ENCODE measurements around the gene CENPV. TPM values are rescaled to one million over a fixed set of nuclear protein-coding genes. Genes with fewer than 3 reads are reported as not detected.

The CENPV gene
- 15.4 and 18.8 TPM in 2 replicates for total RNA-seq

DNA sequence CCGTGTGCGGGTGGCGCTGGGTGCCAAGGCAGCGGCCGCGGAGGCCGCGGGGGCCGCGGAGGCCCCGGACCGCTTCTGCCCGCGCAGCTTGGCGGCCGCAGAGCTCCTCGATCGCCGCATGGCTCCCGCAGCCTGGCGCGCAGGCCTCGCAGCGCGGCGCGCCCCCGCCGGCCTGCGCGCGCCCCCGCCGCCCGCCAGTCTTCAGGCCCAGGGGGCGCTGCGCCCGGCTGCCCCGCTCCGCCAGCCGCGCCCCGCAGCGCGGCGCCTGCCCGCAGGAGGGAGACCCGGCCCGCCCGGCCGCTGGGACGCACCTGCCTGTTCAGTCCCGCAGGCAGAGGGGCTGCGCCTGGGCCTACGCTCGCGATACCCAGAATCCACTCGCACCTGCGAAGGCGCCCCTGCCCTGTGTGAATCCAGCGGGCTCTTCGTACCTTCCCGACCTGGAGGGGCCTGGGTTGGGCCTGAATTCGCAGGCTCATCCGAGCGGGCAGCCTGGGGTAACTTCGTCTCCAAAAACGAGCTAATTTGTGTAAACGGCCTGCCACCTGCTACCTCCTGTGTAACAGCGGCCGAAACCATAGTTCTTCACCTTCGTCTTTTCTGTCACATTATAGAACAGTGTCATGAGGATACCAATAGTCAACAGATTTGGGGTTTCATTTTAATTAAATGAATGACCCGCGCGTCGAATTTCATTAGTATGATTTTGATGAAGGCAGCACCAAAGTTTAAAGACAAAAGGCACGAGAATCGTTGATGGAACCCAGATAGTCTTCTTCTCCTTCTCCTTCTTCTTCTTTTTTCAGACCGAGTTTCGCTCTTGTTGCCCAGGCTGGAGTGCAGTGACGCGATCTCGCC, at the start of gene CENPV:
Gene CENPV, minus strand, starts transcription at position 153 of the 858 bp plus-strand sequence. Its CDS starts 33 bp downstream, at position 120.

DNA sequence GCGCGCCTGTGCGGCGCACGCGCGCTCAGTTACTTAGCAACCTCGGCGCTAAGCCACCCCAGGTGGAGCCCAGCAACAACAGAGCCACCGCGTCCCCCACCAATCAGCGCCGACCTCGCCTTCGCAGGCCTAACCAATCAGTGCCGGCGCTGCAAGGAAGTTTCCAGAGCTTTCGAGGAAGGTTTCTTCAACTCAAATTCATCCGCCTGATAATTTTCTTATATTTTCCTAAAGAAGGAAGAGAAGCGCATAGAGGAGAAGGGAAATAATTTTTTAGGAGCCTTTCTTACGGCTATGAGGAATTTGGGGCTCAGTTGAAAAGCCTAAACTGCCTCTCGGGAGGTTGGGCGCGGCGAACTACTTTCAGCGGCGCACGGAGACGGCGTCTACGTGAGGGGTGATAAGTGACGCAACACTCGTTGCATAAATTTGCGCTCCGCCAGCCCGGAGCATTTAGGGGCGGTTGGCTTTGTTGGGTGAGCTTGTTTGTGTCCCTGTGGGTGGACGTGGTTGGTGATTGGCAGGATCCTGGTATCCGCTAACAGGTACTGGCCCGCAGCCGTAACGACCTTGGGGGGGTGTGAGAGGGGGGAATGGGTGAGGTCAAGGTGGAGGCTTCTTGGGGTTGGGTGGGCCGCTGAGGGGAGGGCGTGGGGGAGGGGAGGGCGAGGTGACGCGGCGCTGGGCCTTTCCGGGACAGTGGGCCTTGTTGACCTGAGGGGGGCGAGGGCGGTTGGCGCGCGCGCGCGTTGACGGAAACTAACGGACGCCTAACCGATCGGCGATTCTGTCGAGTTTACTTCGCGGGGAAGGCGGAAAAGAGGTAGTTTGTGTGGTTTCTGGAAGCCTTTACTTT, 27.6 kb upstream of the CENPV start, which contains the start of gene UBB:
Gene UBB, plus strand, starts transcription at position 452 of the 856 bp plus-strand sequence. CDS start 817 bp downstream, outside the sequence.

Other genes with a start within 250 kb of the CENPV start
- 41.7 and 56.9 TPM in 2 replicates for gene NCOR1, start 137.9 kb downstream of the CENPV start, total RNA-seq
- gene PIGL, start 136.3 kb downstream of the CENPV start, total RNA-seq: 13.7 and 23.2 TPM in 2 replicates
- gene UBB, start 27.6 kb upstream of the CENPV start, total RNA-seq: 939 and 1,454 TPM in 2 replicates
- gene TRPV2, start 62.1 kb upstream of the CENPV start, total RNA-seq: 1.2 TPM in 1 of 2 replicates, not detected in the other
- gene LRRC75A, start 138.7 kb upstream of the CENPV start, total RNA-seq: under 0.01 TPM in 1 of 2 replicates, not detected in the other
- gene ZNF287, start 215.7 kb upstream of the CENPV start, total RNA-seq: 1.3 and 1.4 TPM in 2 replicates